ENCODE measurements around the gene MRPL28.
"Not testable (repeated sequence)": the region's sequence is repeated elsewhere in the genome, so short reads cannot be mapped to it uniquely, and the experiment has no call there.

Gene MRPL28

DNA sequence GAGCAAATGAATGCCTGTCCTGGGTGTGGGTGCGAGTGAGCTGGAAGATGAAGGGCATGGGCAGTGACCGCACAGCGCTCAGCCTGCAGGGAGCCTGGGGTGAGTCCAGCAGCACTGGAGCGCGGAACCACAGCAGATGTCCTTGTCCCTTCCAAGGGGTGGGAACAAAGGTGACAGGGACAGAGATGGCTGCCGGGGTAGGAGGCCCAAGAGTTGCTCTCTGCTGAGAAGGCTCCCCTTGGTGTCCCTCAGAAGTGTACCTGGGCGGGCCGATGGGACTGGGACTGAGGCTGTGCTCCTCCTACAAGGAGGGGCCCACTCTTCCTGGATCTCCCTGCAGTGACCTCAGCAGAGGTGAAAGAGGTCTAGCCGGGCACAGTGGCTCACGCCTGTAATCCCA, 19.0 kb upstream of the MRPL28 start:
- DNase-seq: no peak

DNA sequence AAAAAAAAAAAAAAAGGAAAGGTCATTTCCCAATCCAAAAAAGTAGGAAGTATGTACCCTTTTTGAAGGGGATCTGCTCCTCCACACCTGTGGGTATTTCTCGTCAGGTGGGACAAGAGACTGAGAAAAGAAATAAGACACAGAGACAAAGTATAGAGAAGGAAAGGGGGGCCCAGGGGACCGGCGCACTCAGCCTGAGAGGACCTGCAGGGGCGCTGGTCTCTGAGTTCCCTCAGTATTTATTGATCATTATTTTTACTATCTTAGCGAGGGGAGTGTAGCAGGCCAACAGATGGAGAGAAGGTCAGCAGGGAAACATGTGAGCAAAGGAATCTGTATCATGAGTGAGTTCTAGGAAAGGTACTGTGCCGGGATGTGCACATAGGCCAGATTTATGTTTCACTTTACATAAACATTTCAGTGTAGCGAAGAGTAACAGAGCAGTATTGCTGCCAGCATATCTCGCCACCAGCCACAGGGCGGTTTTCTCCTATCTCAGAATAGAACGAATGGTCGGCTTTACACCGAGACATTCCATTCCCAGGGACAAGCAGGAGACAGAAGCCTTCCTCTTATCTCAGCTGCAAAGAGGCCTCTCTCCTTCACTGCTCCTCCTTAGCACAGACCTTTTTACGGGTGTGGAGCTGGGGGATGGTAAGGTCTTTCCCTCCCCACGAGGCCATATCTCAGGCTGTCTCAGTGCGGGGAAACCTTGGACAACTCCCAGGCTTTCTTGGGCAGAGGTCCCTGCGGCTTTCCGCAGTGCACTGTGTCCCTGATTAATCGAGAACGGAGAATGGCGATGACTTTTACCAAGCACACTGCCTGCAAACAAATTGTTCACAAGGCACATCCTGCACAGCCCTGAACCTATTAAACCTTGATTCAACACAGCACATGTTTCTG, 17.7 kb upstream of the MRPL28 start:
- not testable (repeated sequence) for DNase-seq

DNA sequence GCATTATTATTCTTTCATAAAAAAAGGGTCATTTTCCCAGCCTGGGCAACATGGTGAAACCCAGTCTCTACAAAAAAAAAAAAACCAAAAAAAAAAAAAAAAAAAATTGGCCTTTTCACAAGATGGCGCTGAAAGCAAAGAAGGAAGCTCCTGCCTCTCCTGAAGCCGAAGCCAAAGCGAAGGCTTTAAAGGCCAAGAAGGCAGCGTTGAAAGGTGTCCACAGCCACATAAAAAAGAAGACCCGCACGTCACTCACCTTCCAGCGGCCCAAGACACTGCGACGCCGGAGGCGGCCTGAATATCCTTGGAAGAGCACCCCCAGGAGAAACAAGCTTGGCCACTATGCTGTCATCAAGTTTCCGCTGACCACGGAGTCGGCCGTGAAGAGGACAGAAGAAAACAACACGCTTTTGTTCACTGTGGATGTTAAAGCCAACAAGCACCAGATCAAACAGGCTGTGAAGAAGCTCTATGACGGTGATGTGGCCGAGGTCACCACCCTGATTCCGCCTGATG, 16.4 kb upstream of the MRPL28 start:
- DNase-seq: no peak

DNA sequence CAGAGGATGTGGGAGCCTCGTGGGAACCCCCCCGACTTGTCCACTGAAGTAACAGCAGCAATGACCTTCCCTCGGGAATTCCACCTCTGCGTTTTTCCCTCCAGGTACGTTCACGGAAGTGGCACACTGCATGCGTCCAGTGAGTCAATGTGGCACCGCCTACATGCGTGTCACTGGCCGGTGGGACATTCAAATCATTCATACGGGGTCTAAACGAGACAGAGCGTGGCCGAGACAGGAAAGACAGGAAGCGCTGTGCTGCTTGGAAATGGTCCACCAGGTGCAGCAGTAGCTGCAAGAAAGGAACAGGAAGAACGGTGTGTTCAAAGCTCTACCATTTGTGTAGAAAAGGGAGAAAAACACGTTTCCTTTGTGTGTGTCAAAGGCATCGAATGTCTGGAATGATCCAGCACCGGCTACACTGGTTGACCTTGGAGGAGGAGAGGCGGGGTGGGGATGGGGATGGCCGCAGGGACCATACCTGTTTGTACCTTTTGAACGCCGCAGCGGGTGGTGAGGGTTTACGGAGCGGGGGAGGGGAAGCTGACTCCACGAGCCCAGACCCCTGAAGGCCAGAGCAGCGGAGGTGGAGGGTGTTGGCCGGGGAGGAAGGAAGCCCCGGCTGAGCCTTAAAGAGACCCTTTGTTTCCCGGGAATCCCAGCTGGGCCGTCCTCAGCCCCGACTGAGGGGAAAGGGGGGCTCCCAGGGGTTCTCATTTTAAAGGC, 13.2 kb upstream of the MRPL28 start:
- no peak for DNase-seq

DNA sequence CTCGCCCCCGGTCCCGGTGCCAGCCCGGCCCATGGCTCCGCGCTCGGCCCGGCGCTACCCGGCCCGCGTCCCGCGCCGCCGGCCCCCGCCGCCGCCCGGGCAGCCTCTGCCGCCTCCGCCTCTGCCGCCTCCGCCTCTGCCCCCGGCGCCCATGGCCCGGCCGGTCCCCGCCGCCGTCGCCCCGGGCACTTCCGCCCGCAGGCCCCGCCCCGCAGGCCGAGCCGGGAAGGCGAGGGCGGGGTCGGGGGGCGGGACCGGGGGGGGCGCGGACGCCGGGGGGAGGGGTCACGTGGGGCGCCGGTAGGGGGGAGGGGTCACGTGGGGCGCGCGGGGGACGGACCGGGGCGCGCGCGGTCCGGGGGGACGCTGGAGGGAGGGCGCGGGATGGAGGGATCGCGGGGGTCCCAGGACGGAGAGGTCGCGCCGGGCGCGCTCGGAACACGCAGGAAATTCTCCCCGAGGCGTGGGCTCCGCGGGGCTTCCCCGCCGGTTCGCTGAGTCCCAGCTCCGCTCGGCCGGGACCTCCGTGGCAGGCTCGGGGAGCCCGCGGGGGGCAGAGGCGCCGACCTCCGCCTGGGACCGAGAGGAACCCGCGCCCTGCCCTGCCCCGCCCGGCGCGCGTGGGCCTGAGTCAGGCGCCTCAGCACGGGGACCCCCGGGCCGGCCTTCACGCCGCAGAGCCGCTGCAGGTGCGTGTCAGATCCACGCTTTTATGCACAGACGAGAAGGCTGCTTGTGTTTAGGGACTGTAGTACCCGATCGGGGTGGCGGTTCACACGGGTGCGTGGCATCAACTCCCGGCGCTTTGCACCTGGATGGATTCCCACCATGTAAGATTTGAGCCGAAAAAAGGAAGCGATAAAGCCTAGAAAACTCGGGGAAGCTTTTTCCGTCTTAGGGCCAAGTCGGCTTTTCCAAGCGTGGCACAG, 11.7 kb upstream of the MRPL28 start, which contains the start of gene PGAP6:
Gene PGAP6 (minus strand): TSS at position 190 of the 929 bp plus-strand sequence. CDS start 157 bp downstream, at position 33.
- DNase-seq: peak; percentile 63

DNA sequence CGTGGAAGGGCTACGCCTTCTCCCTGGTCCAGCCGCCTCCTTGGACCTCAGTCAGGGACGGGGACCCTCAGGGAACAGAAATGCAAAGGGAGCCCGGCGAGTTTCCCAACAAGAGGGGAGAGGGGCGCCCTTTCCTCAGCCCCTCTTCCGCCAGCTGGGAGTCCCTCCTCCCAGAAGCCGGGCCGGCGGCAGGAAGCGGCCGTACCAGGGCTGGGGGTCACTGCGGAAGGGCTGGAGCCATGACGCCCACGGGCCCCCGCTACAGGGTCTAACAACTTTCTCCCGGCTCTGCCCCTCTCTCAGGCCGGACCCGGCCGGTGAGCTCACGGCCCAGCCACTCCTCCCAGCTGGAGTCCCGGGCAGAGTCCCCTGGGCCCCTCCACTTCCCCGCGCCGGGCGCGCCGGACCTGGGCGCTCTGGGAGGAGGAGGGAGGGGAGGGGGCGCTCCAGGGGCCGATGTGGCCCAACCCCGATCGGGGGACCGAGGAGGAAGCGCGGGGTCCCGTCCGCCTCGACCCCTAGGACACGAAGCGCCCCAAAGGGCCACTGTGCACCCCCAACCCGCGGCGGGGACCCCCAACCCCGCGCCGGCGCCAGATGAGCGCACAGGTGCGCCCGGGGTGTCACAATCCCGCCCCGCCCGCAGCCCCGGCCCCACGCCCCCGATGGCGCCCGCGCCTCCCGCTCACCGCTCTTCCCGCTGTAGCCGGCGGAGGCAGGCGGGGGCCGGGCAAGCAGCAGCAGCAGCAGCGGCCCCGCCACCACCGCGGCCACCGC, 10.9 kb upstream of the MRPL28 start:
- no peak for DNase-seq

DNA sequence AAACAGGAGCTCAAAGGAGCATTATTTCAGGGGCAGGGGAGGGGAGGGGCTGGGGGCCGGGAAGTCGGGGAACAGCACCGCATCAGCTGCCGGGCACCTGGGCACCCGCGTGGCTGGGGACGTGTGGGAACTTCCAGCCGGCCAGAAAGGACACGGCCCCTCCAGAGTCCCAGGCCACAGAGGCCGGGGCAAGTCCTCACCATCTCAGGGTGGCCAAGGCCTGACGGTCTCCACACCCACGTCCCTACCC, 10.3 kb upstream of the MRPL28 start:
- no peak for DNase-seq

DNA sequence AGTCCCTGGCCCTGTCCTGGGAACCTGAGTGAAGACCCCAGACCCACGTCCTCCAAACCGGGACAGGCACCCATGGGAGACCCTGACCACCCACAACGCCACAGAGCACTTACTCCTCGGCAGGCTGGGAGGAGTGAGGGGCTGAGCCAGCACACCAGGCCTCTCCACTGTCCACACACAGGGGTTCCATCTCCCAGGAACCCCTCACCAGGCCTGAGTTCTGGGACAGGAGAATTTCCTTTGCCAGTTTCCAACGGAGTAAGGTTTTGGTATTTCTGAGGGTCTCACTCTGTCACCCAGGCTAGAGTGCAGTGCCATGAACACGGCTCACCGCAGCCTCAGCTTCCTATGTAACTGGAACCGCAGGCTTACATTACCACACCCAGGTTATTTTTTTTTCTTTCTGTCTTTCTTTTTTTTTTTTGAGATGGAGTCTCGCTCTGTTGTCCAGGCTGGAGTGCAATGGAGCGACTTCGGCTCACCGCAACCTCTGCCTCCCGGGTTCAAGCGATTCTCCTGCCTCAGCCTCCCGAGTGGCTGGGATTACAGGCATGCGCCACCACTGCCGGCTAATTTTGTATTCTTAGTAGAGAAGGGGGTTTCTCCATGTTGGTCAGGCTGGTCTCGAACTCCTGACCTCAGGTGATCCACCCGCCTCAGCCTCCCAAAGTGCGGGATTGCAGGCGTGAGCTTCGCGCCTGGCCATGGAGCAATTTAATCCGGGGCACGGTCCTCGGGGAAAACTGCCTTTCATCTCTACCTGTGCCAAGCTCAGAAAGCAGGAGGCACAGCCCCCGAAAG, 9.8 kb upstream of the MRPL28 start:
- DNase-seq: no peak

DNA sequence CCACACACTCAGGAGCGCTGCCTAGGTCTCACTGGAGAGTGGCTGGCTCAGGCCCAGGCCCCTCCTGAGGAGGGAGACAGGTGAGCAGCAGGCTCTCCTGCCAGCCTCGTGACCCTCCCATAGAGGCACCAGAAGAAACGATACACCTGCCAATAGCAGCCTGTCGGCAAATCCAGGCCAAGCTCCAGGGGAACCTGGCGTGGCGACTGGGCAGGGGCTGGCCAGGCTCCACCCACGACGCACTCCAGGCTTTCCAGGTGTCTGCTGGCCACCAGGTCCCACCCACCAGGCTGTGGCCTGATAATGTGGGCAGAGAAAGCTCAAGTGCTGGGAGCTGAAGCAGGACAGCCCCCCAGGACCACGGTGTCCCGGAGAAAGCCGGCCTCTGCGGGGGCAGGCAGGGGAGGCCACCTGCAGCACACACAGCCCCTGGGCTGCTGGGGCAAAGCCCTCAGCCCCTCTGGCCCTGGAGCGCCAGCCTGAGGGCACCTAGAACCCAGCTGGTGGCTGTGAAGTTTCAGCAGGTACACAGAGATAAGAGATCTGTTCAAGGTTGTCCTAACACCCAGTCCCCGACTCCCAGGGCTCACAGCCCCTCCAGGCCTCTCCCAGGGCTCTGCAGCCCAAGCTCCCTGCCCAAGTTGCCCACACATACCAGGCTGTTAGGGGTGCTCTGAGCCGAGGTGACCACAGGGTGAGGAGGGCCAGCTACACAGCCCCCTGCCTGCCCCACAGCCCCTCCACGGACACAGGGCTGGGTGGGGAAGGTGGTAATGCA, 9.0 kb upstream of the MRPL28 start:
- DNase-seq: no peak

DNA sequence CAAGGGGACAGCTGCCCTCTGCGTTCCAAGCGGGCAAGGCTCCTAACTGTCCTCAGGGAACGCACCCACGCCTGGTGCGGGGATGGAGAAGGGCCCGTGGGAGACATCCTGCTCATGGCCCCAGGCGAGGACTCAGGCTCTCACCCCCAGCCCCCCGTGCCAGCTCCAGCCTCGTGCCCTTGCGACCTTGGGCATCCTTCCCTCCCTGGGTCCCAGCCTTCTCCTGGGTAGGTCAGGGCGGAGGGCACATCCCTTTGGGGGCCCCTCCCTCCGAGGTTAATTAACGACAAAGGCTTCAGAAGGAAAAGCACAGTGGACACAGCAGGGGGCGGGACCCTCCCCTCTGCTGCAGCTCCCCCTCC, 8.5 kb upstream of the MRPL28 start:
- no peak for DNase-seq

DNA sequence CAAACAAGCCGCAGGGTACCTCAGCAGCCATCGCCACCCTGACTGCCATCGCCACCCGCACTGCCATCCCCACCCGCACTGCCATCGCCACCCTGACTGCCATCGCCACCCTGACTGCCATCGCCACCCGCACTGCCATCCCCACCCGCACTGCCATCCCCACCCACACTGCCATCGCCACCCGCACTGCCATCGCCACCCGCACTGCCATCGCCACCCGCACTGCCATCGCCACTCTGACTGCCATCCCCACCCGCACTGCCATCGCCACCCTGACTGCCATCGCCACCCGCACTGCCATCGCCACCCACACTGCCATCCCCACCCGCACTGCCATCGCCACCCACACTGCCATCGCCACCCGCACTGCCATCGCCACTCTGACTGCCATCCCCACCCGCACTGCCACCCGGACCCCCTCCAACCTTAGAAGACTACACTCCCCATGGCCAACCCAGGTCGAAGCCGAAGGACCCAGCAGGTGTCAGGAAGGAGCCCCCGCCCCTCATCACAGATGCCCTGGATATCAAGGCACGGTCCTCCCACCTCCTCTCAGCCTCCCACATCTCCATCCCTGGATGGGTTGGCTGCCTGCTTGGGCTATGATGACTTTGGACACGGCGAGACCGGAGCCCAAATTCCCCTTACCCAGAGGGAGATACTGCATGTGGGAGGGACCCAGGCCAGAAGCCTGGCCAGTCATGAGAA, 7.9 kb upstream of the MRPL28 start:
- not testable (repeated sequence) for DNase-seq

DNA sequence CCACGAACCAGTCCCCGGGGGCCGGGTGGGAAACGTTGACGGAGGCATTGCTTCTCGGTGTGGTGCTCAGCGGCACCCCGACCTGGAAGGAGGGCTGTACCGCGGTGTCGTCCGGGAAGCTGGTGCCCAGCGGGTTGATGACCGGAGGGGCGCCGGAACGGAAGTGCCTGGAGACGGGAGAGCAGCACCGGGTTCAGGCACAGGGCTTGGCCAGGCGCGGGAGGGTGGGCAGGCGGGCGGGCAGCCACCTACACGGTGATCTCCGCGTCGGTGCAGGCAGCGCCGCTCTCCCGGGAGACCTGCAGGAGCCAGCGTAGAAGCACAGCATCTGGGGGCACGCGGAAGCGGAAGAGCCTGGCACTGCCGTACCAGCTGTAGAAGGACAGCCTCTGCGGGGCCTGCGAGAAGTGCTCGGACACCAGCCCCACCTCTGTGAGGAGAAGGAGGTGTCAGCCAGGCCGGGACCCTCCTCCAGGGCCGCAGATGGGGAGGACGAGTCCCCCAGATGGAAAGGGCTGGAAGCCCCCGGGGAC, 7.1 kb upstream of the MRPL28 start:
- no peak for DNase-seq

DNA sequence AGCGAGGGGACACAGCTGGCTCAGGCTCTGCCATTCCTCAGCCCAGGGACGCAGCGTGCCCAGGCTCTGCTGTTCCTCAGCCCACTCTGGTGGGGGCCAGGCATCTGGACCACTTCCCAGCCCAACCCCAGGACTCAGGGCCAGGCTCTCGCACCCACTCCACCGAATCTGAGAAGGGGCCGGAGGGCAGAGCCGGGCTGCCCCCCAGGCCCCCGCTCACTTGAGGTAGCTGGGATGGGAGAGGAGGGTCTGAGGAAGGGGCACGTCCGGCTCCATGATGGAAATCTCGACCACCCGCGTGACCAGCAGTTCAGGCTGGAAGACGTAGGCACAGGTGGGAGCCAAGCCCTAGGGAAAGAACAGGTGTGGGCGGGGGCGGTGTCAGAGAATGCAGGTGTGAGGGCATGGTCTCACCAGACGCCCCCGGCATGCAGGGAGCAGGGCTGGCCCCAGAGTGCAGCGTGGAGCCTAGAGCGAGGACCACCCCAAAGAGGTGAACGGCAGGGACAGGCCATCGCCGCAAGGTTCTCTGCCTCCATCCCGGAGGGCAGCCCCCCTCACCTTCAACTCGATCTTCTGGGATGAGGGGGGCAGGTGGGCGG, 6.6 kb upstream of the MRPL28 start:
- no peak for DNase-seq

DNA sequence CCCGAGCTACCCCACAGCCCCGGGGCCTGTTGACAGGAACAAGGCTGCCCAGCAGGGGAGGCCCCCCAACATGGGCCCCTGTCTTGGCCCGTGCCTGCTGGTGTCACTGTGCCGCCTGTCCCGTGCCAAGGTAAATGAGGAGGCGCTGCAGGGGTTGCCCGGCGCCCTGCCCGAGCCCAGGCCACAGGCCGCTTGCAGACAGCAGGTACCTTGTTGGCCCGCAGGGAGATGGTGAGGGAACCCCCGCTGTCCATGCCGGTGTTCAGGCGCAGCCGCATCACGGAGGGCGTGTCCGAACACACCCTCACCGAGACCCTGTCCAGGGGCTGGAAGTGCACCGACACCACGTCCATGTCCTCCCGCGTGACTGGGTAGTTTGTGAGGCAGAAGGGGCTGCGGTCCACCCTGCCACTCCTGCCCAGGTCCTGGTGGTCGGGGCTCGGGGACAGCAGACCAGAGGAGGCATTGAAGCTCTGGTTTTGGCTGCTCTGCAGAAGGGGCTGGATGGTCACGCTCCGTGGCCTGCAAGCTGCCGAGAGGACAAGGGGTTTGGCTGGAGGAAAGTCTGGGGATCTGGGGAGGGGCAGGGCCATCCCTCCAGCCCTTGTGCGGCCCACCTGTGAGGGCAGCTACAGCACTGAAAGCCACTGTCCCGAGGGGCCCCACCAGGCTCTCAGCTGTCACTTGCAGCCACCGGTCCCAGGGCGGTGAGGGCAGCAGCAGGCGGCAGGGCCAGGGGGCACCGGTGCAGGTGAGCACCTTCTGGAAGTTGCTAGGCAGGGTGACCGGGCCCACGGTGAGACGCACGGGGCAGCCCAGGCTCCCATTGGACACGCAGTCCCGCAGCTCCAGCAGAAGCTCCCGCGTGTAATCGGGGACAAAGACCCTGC, 5.8 kb upstream of the MRPL28 start:
- no peak for DNase-seq

DNA sequence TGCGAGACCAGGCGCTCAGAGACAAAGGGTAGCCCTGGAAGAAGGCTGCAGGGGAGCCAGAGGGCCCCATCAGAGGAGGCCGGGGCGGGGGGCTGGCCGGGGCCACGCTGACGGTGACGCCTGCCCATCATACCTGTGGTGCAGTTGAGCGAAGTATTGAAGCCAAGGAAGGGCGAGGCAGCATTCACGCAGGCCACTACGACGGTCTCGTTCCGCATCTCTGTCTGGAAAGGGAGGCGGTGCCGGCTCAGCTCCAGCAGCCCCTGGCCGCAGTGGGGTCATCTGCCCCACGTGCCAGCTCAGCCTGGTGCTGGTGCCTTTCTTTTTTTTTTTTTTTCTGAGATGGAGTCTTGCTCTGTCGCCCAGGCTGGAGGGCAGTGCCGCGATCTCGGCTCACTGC, 4.9 kb upstream of the MRPL28 start:
- no peak for DNase-seq

DNA sequence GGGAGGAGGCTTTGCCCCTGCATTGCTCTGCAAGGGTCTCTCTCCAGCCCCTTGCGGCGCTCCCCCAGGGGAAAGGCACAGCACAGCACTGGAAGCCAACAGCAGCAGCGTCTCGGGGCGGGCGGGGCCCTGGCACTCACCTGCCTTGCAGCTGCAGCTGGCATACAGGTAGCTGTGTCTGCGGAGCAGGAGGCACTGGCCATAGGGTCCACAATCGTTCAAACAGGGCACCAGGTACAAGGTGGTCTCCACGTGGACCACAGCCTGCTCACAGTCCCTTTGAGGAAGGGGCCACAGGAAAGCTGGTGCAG, 4.2 kb upstream of the MRPL28 start:
- DNase-seq: no peak

DNA sequence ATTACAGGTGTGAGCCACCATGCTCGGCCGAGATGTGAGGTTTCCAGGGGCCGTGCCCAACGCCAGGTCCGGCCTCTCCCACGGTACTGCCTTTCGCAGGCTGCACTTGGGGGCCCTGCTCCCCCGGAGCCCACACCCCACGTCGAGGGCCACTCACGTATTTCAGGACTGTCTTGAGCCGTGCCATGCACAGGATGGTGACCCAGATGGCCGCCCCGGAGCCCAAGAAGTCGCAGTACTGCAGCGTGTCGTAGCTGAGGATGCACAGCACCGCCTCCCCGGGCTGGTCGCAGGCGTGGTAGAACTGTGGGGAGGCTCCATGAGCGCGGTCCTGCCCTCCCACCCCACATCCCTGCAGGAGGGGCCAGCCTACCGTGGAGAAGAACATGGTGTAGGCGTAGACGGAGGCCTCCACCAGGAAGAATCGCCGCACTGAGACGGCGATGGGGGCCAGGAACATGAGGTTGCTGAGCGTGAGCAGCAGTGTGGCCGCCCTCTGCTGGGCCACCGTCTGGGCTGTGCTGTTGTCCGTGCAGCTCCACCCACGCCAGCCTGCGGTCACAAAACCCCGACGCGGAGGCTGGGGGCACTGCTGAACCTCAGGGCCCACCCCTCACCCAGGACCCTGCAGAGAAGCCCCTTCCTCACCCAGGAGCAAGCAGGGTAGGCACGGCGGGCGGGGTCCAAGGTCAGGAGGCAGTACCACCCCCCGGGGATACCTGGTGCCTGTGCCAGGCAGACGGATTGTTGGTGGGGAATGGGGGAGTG, 3.7 kb upstream of the MRPL28 start:
- no peak for DNase-seq

All from fibroblast of skin of abdomen (primary cell).